ENCODE measurements around the gene PLEKHB2. TPM values are rescaled to one million over a fixed set of nuclear protein-coding genes. Genes with fewer than 3 reads are reported as not detected.

PLEKHB2 gene
- total and polyA plus RNA-seq, 2 donors from 2014 or later, result 85.4 to 110 TPM

GRCh38 chr2:131127981-131128380, 22.8 kb downstream of the PLEKHB2 start:
- Histone ChIP-seq H3K9me3 (ENCODE audit: control insufficient read depth in 2 of 3, insufficient read depth in 1 of 3, low read length in 3 of 3) (no peaks in the 10 kb centered on the region), H3K9ac (ENCODE audit: low read length in 3 of 3) (no peak overlapping the region), H3K27ac (ENCODE audit: low read depth in 2 of 2, low read length in 2 of 2) (no peak overlapping the region), H3K27me3 (ENCODE audit: control insufficient read depth, insufficient read depth, low read length) (no peaks in the 10 kb centered on the region), H3K4me3 (ENCODE audit: low read length in 3 of 3) (no peak overlapping the region), H3K36me3 (ENCODE audit: control insufficient read depth in 2 of 3, insufficient read depth in 3 of 3, low read length in 3 of 3) (peaks cover 3 to 35% (median 23%) of the 10 kb centered on the region in 3 donors), H3K4me1 (ENCODE audit: control insufficient read depth in 2 of 3, insufficient read depth in 2 of 3, low read depth in 1 of 3, low read length in 3 of 3) (no peaks in the 10 kb centered on the region)
- intact Hi-C loops (cut with DNase I), result no loop called here
- TF ChIP-seq CTCF (IDR thresholded peaks at IDR 0.05; ENCODE audit: borderline replicate concordance, extremely low read depth, insufficient read depth), result no peak
- FAIRE-seq, result no peak
- no peak for DNase-seq

- Histone ChIP-seq H3K9me3 (ENCODE audit: control insufficient read depth in 2 of 3, insufficient read depth in 1 of 3, low read length in 3 of 3) (no peaks in the 10 kb centered on the region), H3K36me3 (ENCODE audit: control insufficient read depth in 2 of 3, insufficient read depth in 3 of 3, low read length in 3 of 3) (peaks cover 3 to 41% (median 21%) of the 10 kb centered on the region in 3 donors), H3K4me3 (ENCODE audit: low read length in 3 of 3) (no peak overlapping the region), H3K4me1 (ENCODE audit: control insufficient read depth in 2 of 3, insufficient read depth in 2 of 3, low read depth in 1 of 3, low read length in 3 of 3) (no peaks in the 10 kb centered on the region), H3K27ac (ENCODE audit: low read depth in 2 of 2, low read length in 2 of 2) (no peak overlapping the region), H3K27me3 (ENCODE audit: control insufficient read depth, insufficient read depth, low read length) (no peaks in the 10 kb centered on the region), H3K9ac (ENCODE audit: low read length in 3 of 3) (no peak overlapping the region)
- FAIRE-seq (no peak), DNase-seq (no peak)
- intact Hi-C loops (cut with DNase I), result no loop called here
- TF ChIP-seq CTCF (IDR thresholded peaks at IDR 0.05; ENCODE audit: borderline replicate concordance, extremely low read depth, insufficient read depth), result no peak
Measured at GRCh38 chr2:131130298-131130596, 25.1 kb downstream of the PLEKHB2 start.

GRCh38 chr2:131132729-131133128, 27.6 kb downstream of the PLEKHB2 start:
- no peak for TF ChIP-seq CTCF (IDR thresholded peaks at IDR 0.05; ENCODE audit: borderline replicate concordance, extremely low read depth, insufficient read depth)
- peaks cover 0 to 27% (median 10%) of the 10 kb centered on the region in 3 donors for H3K36me3 ChIP-seq (ENCODE audit: control insufficient read depth in 2 of 3, insufficient read depth in 3 of 3, low read length in 3 of 3)
- no peak overlapping the region for H3K4me3 ChIP-seq (ENCODE audit: low read length in 3 of 3)
- FAIRE-seq (no peak), DNase-seq (no peak)
- H3K9me3 ChIP-seq (ENCODE audit: control insufficient read depth in 2 of 3, insufficient read depth in 1 of 3, low read length in 3 of 3), result no peaks in the 10 kb centered on the region
- no peaks in the 10 kb centered on the region for H3K27me3 ChIP-seq (ENCODE audit: control insufficient read depth, insufficient read depth, low read length)
- no peak overlapping the region for H3K27ac ChIP-seq (ENCODE audit: low read depth in 2 of 2, low read length in 2 of 2)
- H3K9ac ChIP-seq (ENCODE audit: low read length in 3 of 3), result no peak overlapping the region
- no peaks in the 10 kb centered on the region for H3K4me1 ChIP-seq (ENCODE audit: control insufficient read depth in 2 of 3, insufficient read depth in 2 of 3, low read depth in 1 of 3, low read length in 3 of 3)
- intact Hi-C loops (cut with DNase I), result no loop called here

- H3K9me3 ChIP-seq (ENCODE audit: control insufficient read depth in 2 of 3, insufficient read depth in 1 of 3, low read length in 3 of 3), result no peaks in the 10 kb centered on the region
- no peak overlapping the region for H3K9ac ChIP-seq (ENCODE audit: low read length in 3 of 3)
- no peaks in the 10 kb centered on the region for H3K27me3 ChIP-seq (ENCODE audit: control insufficient read depth, insufficient read depth, low read length)
- H3K4me1 ChIP-seq (ENCODE audit: control insufficient read depth in 2 of 3, insufficient read depth in 2 of 3, low read depth in 1 of 3, low read length in 3 of 3), result no peaks in the 10 kb centered on the region
- no peak overlapping the region for H3K27ac ChIP-seq (ENCODE audit: low read depth in 2 of 2, low read length in 2 of 2)
- no peak for FAIRE-seq
- peaks cover 0 to 33% (median 33%) of the 10 kb centered on the region in 3 donors for H3K36me3 ChIP-seq (ENCODE audit: control insufficient read depth in 2 of 3, insufficient read depth in 3 of 3, low read length in 3 of 3)
- intact Hi-C loops (cut with DNase I), result no loop called here
- no peak overlapping the region for H3K4me3 ChIP-seq (ENCODE audit: low read length in 3 of 3)
- DNase-seq, result no peak
- TF ChIP-seq CTCF (IDR thresholded peaks at IDR 0.05; ENCODE audit: borderline replicate concordance, extremely low read depth, insufficient read depth), result no peak
Measured at GRCh38 chr2:131140581-131140980, 35.4 kb downstream of the PLEKHB2 start.

Measured in kidney (tissue), 14 donors.